ENCODE data around the gene USP3.

DNA sequence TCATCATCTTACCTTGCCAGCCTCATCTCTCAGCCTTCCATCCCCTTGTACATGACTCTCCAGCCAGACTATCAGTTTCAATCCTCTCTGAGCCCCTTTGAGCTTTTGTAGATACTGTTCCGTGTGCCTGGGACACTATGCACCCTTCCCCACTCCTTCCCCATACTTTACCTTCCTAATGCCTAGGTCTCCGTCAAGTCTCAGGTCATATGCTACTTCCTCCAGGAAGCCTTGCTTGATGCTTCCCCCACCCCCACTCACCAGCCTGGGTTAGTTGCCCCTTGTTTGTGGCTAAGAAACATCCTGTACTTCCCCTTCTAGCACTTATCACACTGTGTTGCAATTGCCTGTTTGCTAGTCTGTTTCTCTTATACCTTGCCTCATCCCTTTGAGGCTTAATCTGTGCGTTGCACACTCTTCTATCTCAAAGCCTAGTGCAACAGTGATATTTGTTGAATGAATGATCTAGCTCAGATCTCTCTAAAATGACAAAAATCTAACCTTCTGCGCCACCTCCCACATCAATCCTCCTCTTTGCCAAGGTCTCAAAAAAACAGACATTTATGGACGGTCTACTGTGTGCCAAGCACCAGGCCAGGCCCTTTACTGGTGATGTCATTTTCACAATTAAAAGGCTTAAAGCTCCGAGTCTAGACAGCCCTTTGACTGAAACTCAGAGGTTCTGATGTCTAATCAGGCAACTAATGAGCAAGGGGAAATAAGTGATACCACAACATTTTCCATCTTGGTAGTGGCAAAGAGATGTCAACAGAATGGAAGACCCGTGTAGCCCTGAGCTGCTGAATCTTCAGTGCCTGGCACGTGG lies 6.5 kb upstream of the USP3 start:
- TF ChIP-seq MIER2 (CRISPR knock-in tag; IDR thresholded peaks at IDR 0.05), result no peak
- TF ChIP-seq KDM1A (CRISPR knock-in tag; IDR thresholded peaks at IDR 0.05), result no peak
- no peak for TF ChIP-seq TCF12 (IDR thresholded peaks at IDR 0.05)
- no peak for TF ChIP-seq TCF12 (CRISPR knock-in tag; IDR thresholded peaks at IDR 0.05)
- no peak for TF ChIP-seq TFE3 (CRISPR knock-in tag; IDR thresholded peaks at IDR 0.05)
- TF ChIP-seq CTCF (CRISPR knock-in tag; IDR thresholded peaks at IDR 0.05), result no peak
- TF ChIP-seq ZNF619 (CRISPR knock-in tag; IDR thresholded peaks at IDR 0.05), result no peak

All from HepG2 (cell line).